SK-N-SH (cell line): ENCODE measurements around the gene FRRS1. TPM values are rescaled to one million over a fixed set of nuclear protein-coding genes. Genes with fewer than 3 reads are reported as not detected.

Experiments used
- CTCF ChIA-PET: fragments of 300-600, 350-600 bp; formaldehyde crosslinking; extraction: SDS; loops from one replicate; lab custom pipeline; 2021; lab: Yijun Ruan, JAX
- POLR2A ChIA-PET: fragments of 350-600 bp; sonication (Branson Sonifier 250); formaldehyde crosslinking; extraction: SDS; loops from one replicate; lab custom pipeline; 2020; ENCODE audit warnings: antibody characterized with exemption, inconsistent platforms; lab: Yijun Ruan, JAX
- DNase-seq: peaks from one replicate; pipeline ENCODE4 v3.0.0; 2012
- H2AFZ ChIP-seq: fragments of 200-600 bp; sonication (generic); 2 replicates; pipeline ENCODE4 v1.8.1; 2016; ENCODE audit warnings: antibody characterized with exemption, mild to moderate bottlenecking, low read depth
- H3F3A ChIP-seq: fragments of 200-600 bp; sonication (generic); replicated peaks from 2 replicates; pipeline ENCODE3; 2016; ENCODE audit warnings: antibody characterized with exemption, mild to moderate bottlenecking; ENCODE audit not compliant: insufficient read depth
- H3K27ac ChIP-seq, 2 experiments: fragments of 200-500 bp in 1 of 2; fragments of 200-600 bp in 1 of 2; sonication (Bioruptor generic) in 1 of 2; sonication (generic), shearing (Covaris generic) in 1 of 2; 2 replicates each; pipeline versions ENCODE4 v1.5.1 to v1.6.1; 2014 to 2016; ENCODE audit warnings: low read depth in 2 of 2, inconsistent platforms in 1 of 2, low read length in 1 of 2, mild to moderate bottlenecking in 1 of 2, mixed read lengths in 1 of 2
- H3K27me3 ChIP-seq: fragments of 200-600 bp; sonication (generic), shearing (Covaris generic); 2 replicates; pipeline ENCODE4 v1.6.1; 2016; ENCODE audit warnings: mixed run types; ENCODE audit not compliant: insufficient read depth
- H3K36me3 ChIP-seq, 2 experiments: fragments of 200-500 bp in 1 of 2; fragments of 200-600 bp in 1 of 2; sonication (Bioruptor generic) in 1 of 2; sonication (generic) in 1 of 2; replicated peaks in 1 of 2; 2 replicates each; pipeline versions ENCODE3 to v1.5.1; 2014 to 2016; ENCODE audit warnings: low read length in 1 of 2, mild to moderate bottlenecking in 1 of 2; ENCODE audit not compliant: insufficient read depth in 2 of 2, control insufficient read depth in 1 of 2
- H3K4me1 ChIP-seq, 2 experiments: fragments of 200-500 bp in 1 of 2; fragments of 200-600 bp in 1 of 2; sonication (Bioruptor generic) in 1 of 2; sonication (generic), shearing (Covaris generic) in 1 of 2; 2 replicates each; pipeline versions ENCODE4 v1.5.1 to v1.6.1; 2014 to 2016; ENCODE audit warnings: low read depth in 1 of 2, low read length in 1 of 2, mixed run types in 1 of 2; ENCODE audit not compliant: insufficient read depth in 2 of 2, control insufficient read depth in 1 of 2
- H3K4me2 ChIP-seq: fragments of 200-600 bp; sonication (generic), shearing (Covaris generic); 2 replicates; pipeline ENCODE4 v1.6.1; 2017; ENCODE audit warnings: mixed run types
- H3K4me3 ChIP-seq, 2 experiments: fragments of 200-500 bp in 1 of 2; fragments of 200-600 bp in 1 of 2; sonication (Bioruptor generic) in 1 of 2; sonication (generic), shearing (Covaris generic) in 1 of 2; 2 replicates each; pipeline versions ENCODE4 v1.5.1 to v1.8.1; 2014 to 2016; ENCODE audit warnings: low read depth in 2 of 2, inconsistent platforms in 1 of 2, low read length in 1 of 2, mild to moderate bottlenecking in 1 of 2, mixed read lengths in 1 of 2, moderate library complexity in 1 of 2
- H3K79me2 ChIP-seq: fragments of 200-600 bp; sonication (generic); 2 replicates; pipeline ENCODE4 v1.8.1; 2017; ENCODE audit warnings: mild to moderate bottlenecking; ENCODE audit not compliant: insufficient read depth
- H3K9ac ChIP-seq: fragments of 200-600 bp; sonication (generic); 2 replicates; pipeline ENCODE4 v1.6.1; 2017; ENCODE audit warnings: mixed run types
- H3K9me2 ChIP-seq: fragments of 200-600 bp; sonication (generic); 2 replicates; pipeline ENCODE4 v1.6.1; 2017; ENCODE audit warnings: mixed run types
- H3K9me3 ChIP-seq: fragments of 200-600 bp; sonication (generic); 2 replicates; pipeline ENCODE4 v1.6.1; 2017; ENCODE audit warnings: mixed run types, mild to moderate bottlenecking, moderate library complexity
- H4K20me1 ChIP-seq: fragments of 200-600 bp; sonication (generic); 2 replicates; pipeline ENCODE4 v1.6.1; 2017; ENCODE audit warnings: mild to moderate bottlenecking, mixed run types; ENCODE audit not compliant: insufficient read depth
- CTCF ChIP-seq: fragments of 200-600 bp; sonication (generic); IDR thresholded peaks from 2 replicates; pipeline ENCODE4 v1.6.1; 2017; ENCODE audit warnings: antibody characterized with exemption, mild to moderate bottlenecking, moderate library complexity
- ELF1 ChIP-seq: IDR thresholded peaks from 2 replicates; pipeline ENCODE4 v1.4.0; 2012
- EP300 ChIP-seq, 2 experiments: IDR thresholded peaks; 2 replicates each; pipeline versions ENCODE4 v1.4.0 to v1.6.1; 2012; ENCODE audit warnings: borderline replicate concordance in 1 of 2, low read depth in 1 of 2, low read length in 1 of 2
- GATA2 ChIP-seq: sonication (generic); formaldehyde crosslinking; IDR thresholded peaks from 2 replicates; pipeline ENCODE4 v1.5.0; 2020; ENCODE audit warnings: mild to moderate bottlenecking, missing genetic modification reagents
- IRF3 ChIP-seq: fragments of 150-350 bp; IDR thresholded peaks from 2 replicates; pipeline ENCODE4 v1.6.1; 2016; ENCODE audit warnings: mild to moderate bottlenecking, low read depth, low read length
- JUND ChIP-seq: IDR thresholded peaks from 2 replicates; pipeline ENCODE4 v1.4.0; 2012
- NRF1 ChIP-seq: IDR thresholded peaks from 2 replicates; pipeline ENCODE4 v1.6.1; 2012; ENCODE audit warnings: low read depth, mild to moderate bottlenecking, low read length
- SMC3 ChIP-seq: IDR thresholded peaks from 2 replicates; pipeline ENCODE4 v1.6.1; 2012; ENCODE audit warnings: low read depth, low read length, improper control_type of control experiment
- TAF1 ChIP-seq: IDR thresholded peaks from 2 replicates; pipeline ENCODE4 v1.6.1; 2012; ENCODE audit warnings: low read depth, mild to moderate bottlenecking, low read length, moderate library complexity, borderline replicate concordance
- TCF12 ChIP-seq: IDR thresholded peaks from 2 replicates; pipeline ENCODE4 v1.4.0; 2012
- TEAD4 ChIP-seq: IDR thresholded peaks from 2 replicates; pipeline ENCODE4 v1.4.0; 2012; ENCODE audit warnings: mild to moderate bottlenecking, borderline replicate concordance; ENCODE audit not compliant: insufficient read depth
- USF1 ChIP-seq: IDR thresholded peaks from 2 replicates; pipeline ENCODE4 v1.4.0; 2012; ENCODE audit warnings: low read depth, borderline replicate concordance
- YY1 ChIP-seq: IDR thresholded peaks from 2 replicates; pipeline ENCODE4 v1.4.0; 2012; ENCODE audit warnings: low read depth, mild to moderate bottlenecking
- WGBS: methylation state at CpG from one replicate; pipeline ENCODE4 v1.1.6; 2017; ENCODE audit warnings: low lambda C conversion rate; 5-methylcytosine and 5-hydroxymethylcytosine counted together
- polyA plus RNA-seq, 3 experiments: library from polyadenylated mRNA; depleted of rRNA; stranded (reverse); fragments of >200 nt; gene quantifications; 2 replicates each; pipeline ENCODE4 v1.2.3, GENCODE V29; 2012
- TF ChIP-seq, protein P1 (sequence below): IDR thresholded peaks from 2 replicates; pipeline ENCODE4 v1.4.0; 2012; ENCODE audit warnings: low read depth, borderline replicate concordance
- TF ChIP-seq, protein P2 (sequence below): IDR thresholded peaks from 2 replicates; pipeline ENCODE4; 2012

Gene FRRS1
- polyA plus RNA-seq, 1 of the 3 experiments (the other 2 are of a cell fraction), result 1.9 TPM

DNA sequence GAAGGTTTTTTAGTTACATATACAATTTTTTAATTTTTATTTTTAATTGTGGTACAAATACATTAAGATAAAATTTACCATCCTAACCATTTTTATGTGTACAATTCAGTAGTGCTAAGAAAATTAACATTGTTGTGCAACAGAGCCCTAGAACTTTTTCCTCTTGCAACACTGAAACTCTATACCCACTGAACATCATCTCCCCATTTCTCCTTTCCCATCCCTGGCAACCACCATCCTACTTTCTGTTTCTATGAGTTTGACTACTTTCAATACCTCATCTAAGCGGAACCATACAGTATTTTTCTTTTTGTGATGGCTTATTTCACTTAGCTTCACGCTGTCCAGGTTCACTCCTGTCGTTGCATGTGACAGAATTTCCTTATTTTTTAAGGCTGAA is 66.4 kb downstream of the FRRS1 start:
- TF ChIP-seq TCF12 (no peak), GATA2 (no peak), TAF1 (no peak), JUND (no peak), TEAD4 (no peak), IRF3 (no peak), USF1 (no peak), ELF1 (no peak), NRF1 (no peak), YY1 (no peak), EP300 (IDR thresholded peaks at IDR 0.05; ENCODE audit: borderline replicate concordance in 1 of 2, low read depth in 1 of 2, low read length in 1 of 2) (no peak), SMC3 (no peak), CTCF (no peak)
- TF ChIP-seq, protein P1, sequence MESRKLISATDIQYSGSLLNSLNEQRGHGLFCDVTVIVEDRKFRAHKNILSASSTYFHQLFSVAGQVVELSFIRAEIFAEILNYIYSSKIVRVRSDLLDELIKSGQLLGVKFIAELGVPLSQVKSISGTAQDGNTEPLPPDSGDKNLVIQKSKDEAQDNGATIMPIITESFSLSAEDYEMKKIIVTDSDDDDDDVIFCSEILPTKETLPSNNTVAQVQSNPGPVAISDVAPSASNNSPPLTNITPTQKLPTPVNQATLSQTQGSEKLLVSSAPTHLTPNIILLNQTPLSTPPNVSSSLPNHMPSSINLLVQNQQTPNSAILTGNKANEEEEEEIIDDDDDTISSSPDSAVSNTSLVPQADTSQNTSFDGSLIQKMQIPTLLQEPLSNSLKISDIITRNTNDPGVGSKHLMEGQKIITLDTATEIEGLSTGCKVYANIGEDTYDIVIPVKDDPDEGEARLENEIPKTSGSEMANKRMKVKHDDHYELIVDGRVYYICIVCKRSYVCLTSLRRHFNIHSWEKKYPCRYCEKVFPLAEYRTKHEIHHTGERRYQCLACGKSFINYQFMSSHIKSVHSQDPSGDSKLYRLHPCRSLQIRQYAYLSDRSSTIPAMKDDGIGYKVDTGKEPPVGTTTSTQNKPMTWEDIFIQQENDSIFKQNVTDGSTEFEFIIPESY, result no peak
- TF ChIP-seq, protein P2, sequence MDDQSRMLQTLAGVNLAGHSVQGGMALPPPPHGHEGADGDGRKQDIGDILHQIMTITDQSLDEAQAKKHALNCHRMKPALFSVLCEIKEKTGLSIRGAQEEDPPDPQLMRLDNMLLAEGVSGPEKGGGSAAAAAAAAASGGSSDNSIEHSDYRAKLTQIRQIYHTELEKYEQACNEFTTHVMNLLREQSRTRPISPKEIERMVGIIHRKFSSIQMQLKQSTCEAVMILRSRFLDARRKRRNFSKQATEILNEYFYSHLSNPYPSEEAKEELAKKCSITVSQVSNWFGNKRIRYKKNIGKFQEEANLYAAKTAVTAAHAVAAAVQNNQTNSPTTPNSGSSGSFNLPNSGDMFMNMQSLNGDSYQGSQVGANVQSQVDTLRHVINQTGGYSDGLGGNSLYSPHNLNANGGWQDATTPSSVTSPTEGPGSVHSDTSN, result no peak
- Histone ChIP-seq H3K27me3 (no peaks in the 10 kb centered on the region), H3K4me1 (no peaks in the 10 kb centered on the region; a peak in 2 of 4 replicates), H3K9me3 (no peaks in the 10 kb centered on the region), H3K9ac (no peak overlapping the region), H3K36me3 (no peaks in the 10 kb centered on the region), H3K4me2 (no peak overlapping the region), H3K9me2 (no peaks in the 10 kb centered on the region), H3K79me2 (no peaks in the 10 kb centered on the region), H4K20me1 (no peaks in the 10 kb centered on the region), H3K4me3 (no peak overlapping the region), H2AFZ (no peak overlapping the region), H3F3A (peaks cover 3% of the 10 kb centered on the region), H3K27ac (no peak overlapping the region)
- ChIA-PET CTCF (interaction anchor here (1.0 kb wide), 1 partner anchor 15 kb away, joined by 3 read pairs; no protein-coding TSS in a partner anchor), POLR2A (no interaction called here)
- WGBS, result 82% methylated on average over 3 of the region's 3 CpGs
- no peak for DNase-seq
